SK-N-SH (cell line): Measurements from ENCODE around the gene HS3ST3A1. TPM values are rescaled to one million over a fixed set of nuclear protein-coding genes. Genes with fewer than 3 reads are reported as not detected.
"Not testable (repeated sequence)": the region's sequence is repeated elsewhere in the genome, so short reads cannot be mapped to it uniquely, and the experiment has no call there.

Source experiments
- CTCF ChIA-PET: fragments of 300-600, 350-600 bp; formaldehyde crosslinking; extraction: SDS; loops from one replicate; lab custom pipeline; 2021; lab: Yijun Ruan, JAX
- POLR2A ChIA-PET: fragments of 350-600 bp; sonication (Branson Sonifier 250); formaldehyde crosslinking; extraction: SDS; loops from one replicate; lab custom pipeline; 2020; ENCODE audit warnings: antibody characterized with exemption, inconsistent platforms; lab: Yijun Ruan, JAX
- DNase-seq: peaks from one replicate; pipeline ENCODE4 v3.0.0; 2012
- H2AFZ ChIP-seq: fragments of 200-600 bp; sonication (generic); 2 replicates; pipeline ENCODE4 v1.8.1; 2016; ENCODE audit warnings: antibody characterized with exemption, mild to moderate bottlenecking, low read depth
- H3F3A ChIP-seq: fragments of 200-600 bp; sonication (generic); replicated peaks from 2 replicates; pipeline ENCODE3; 2016; ENCODE audit warnings: antibody characterized with exemption, mild to moderate bottlenecking; ENCODE audit not compliant: insufficient read depth
- H3K27ac ChIP-seq, 2 experiments: fragments of 200-500 bp in 1 of 2; fragments of 200-600 bp in 1 of 2; sonication (Bioruptor generic) in 1 of 2; sonication (generic), shearing (Covaris generic) in 1 of 2; 2 replicates each; pipeline versions ENCODE4 v1.5.1 to v1.6.1; 2014 to 2016; ENCODE audit warnings: low read depth in 2 of 2, inconsistent platforms in 1 of 2, low read length in 1 of 2, mild to moderate bottlenecking in 1 of 2, mixed read lengths in 1 of 2
- H3K27me3 ChIP-seq: fragments of 200-600 bp; sonication (generic), shearing (Covaris generic); 2 replicates; pipeline ENCODE4 v1.6.1; 2016; ENCODE audit warnings: mixed run types; ENCODE audit not compliant: insufficient read depth
- H3K36me3 ChIP-seq, 2 experiments: fragments of 200-500 bp in 1 of 2; fragments of 200-600 bp in 1 of 2; sonication (Bioruptor generic) in 1 of 2; sonication (generic) in 1 of 2; replicated peaks in 1 of 2; 2 replicates each; pipeline versions ENCODE3 to v1.5.1; 2014 to 2016; ENCODE audit warnings: low read length in 1 of 2, mild to moderate bottlenecking in 1 of 2; ENCODE audit not compliant: insufficient read depth in 2 of 2, control insufficient read depth in 1 of 2
- H3K4me1 ChIP-seq, 2 experiments: fragments of 200-500 bp in 1 of 2; fragments of 200-600 bp in 1 of 2; sonication (Bioruptor generic) in 1 of 2; sonication (generic), shearing (Covaris generic) in 1 of 2; 2 replicates each; pipeline versions ENCODE4 v1.5.1 to v1.6.1; 2014 to 2016; ENCODE audit warnings: low read depth in 1 of 2, low read length in 1 of 2, mixed run types in 1 of 2; ENCODE audit not compliant: insufficient read depth in 2 of 2, control insufficient read depth in 1 of 2
- H3K4me2 ChIP-seq: fragments of 200-600 bp; sonication (generic), shearing (Covaris generic); 2 replicates; pipeline ENCODE4 v1.6.1; 2017; ENCODE audit warnings: mixed run types
- H3K4me3 ChIP-seq, 2 experiments: fragments of 200-500 bp in 1 of 2; fragments of 200-600 bp in 1 of 2; sonication (Bioruptor generic) in 1 of 2; sonication (generic), shearing (Covaris generic) in 1 of 2; 2 replicates each; pipeline versions ENCODE4 v1.5.1 to v1.8.1; 2014 to 2016; ENCODE audit warnings: low read depth in 2 of 2, inconsistent platforms in 1 of 2, low read length in 1 of 2, mild to moderate bottlenecking in 1 of 2, mixed read lengths in 1 of 2, moderate library complexity in 1 of 2
- H3K79me2 ChIP-seq: fragments of 200-600 bp; sonication (generic); 2 replicates; pipeline ENCODE4 v1.8.1; 2017; ENCODE audit warnings: mild to moderate bottlenecking; ENCODE audit not compliant: insufficient read depth
- H3K9ac ChIP-seq: fragments of 200-600 bp; sonication (generic); 2 replicates; pipeline ENCODE4 v1.6.1; 2017; ENCODE audit warnings: mixed run types
- H3K9me2 ChIP-seq: fragments of 200-600 bp; sonication (generic); 2 replicates; pipeline ENCODE4 v1.6.1; 2017; ENCODE audit warnings: mixed run types
- H3K9me3 ChIP-seq: fragments of 200-600 bp; sonication (generic); 2 replicates; pipeline ENCODE4 v1.6.1; 2017; ENCODE audit warnings: mixed run types, mild to moderate bottlenecking, moderate library complexity
- H4K20me1 ChIP-seq: fragments of 200-600 bp; sonication (generic); 2 replicates; pipeline ENCODE4 v1.6.1; 2017; ENCODE audit warnings: mild to moderate bottlenecking, mixed run types; ENCODE audit not compliant: insufficient read depth
- CHD2 ChIP-seq: fragments of 150-350 bp; IDR thresholded peaks from 2 replicates; pipeline ENCODE4 v1.6.1; 2018; ENCODE audit warnings: low read length; ENCODE audit not compliant: partially characterized antibody
- ELF1 ChIP-seq: IDR thresholded peaks from 2 replicates; pipeline ENCODE4 v1.4.0; 2012
- EP300 ChIP-seq, 2 experiments: IDR thresholded peaks; 2 replicates each; pipeline versions ENCODE4 v1.4.0 to v1.6.1; 2012; ENCODE audit warnings: borderline replicate concordance in 1 of 2, low read depth in 1 of 2, low read length in 1 of 2
- FOSL2 ChIP-seq: IDR thresholded peaks from 2 replicates; pipeline ENCODE4 v1.4.0; 2012; ENCODE audit warnings: low read depth, mild to moderate bottlenecking, moderate library complexity, borderline replicate concordance
- FOXJ3 ChIP-seq: sonication (generic); formaldehyde crosslinking; IDR thresholded peaks from 2 replicates; pipeline ENCODE4 v1.5.1; 2020; ENCODE audit warnings: mild to moderate bottlenecking, missing genetic modification reagents
- GATA2 ChIP-seq: sonication (generic); formaldehyde crosslinking; IDR thresholded peaks from 2 replicates; pipeline ENCODE4 v1.5.0; 2020; ENCODE audit warnings: mild to moderate bottlenecking, missing genetic modification reagents
- MEF2A ChIP-seq: IDR thresholded peaks from 2 replicates; pipeline ENCODE4 v1.4.0; 2012; ENCODE audit warnings: low read depth, borderline replicate concordance
- MXI1 ChIP-seq: IDR thresholded peaks from 2 replicates; pipeline ENCODE4 v1.6.1; 2012; ENCODE audit warnings: mild to moderate bottlenecking, low read depth, low read length, improper control_type of control experiment
- NRF1 ChIP-seq: IDR thresholded peaks from 2 replicates; pipeline ENCODE4 v1.6.1; 2012; ENCODE audit warnings: low read depth, mild to moderate bottlenecking, low read length
- POLR2AphosphoS5 ChIP-seq: IDR thresholded peaks from 2 replicates; pipeline ENCODE4 v1.6.1; 2012; ENCODE audit warnings: low read depth, low read length
- RAD21 ChIP-seq: IDR thresholded peaks from 2 replicates; pipeline ENCODE4 v1.6.1; 2012; ENCODE audit warnings: mild to moderate bottlenecking, low read length
- RCOR1 ChIP-seq: fragments of 150-350 bp; IDR thresholded peaks from 2 replicates; pipeline ENCODE4 v1.6.1; 2017; ENCODE audit warnings: antibody characterized with exemption, low read length
- TAF1 ChIP-seq: IDR thresholded peaks from 2 replicates; pipeline ENCODE4 v1.6.1; 2012; ENCODE audit warnings: low read depth, mild to moderate bottlenecking, low read length, moderate library complexity, borderline replicate concordance
- TCF12 ChIP-seq: IDR thresholded peaks from 2 replicates; pipeline ENCODE4 v1.4.0; 2012
- TEAD4 ChIP-seq: IDR thresholded peaks from 2 replicates; pipeline ENCODE4 v1.4.0; 2012; ENCODE audit warnings: mild to moderate bottlenecking, borderline replicate concordance; ENCODE audit not compliant: insufficient read depth
- YY1 ChIP-seq: IDR thresholded peaks from 2 replicates; pipeline ENCODE4 v1.4.0; 2012; ENCODE audit warnings: low read depth, mild to moderate bottlenecking
- WGBS: methylation state at CpG from one replicate; pipeline ENCODE4 v1.1.6; 2017; ENCODE audit warnings: low lambda C conversion rate; 5-methylcytosine and 5-hydroxymethylcytosine counted together
- polyA plus RNA-seq, 3 experiments: library from polyadenylated mRNA; depleted of rRNA; stranded (reverse); fragments of >200 nt; gene quantifications; 2 replicates each; pipeline ENCODE4 v1.2.3, GENCODE V29; 2012
- TF ChIP-seq, protein P1 (sequence below): IDR thresholded peaks from 2 replicates; pipeline ENCODE4 v1.4.0; 2012; ENCODE audit warnings: low read depth
- TF ChIP-seq, protein P2 (sequence below): IDR thresholded peaks from 2 replicates; pipeline ENCODE4 v1.4.0; 2012; ENCODE audit warnings: low read depth, borderline replicate concordance
- TF ChIP-seq, protein P3 (sequence below): fragments of 150-350 bp; IDR thresholded peaks from 2 replicates; pipeline ENCODE4 v1.6.1; 2017; ENCODE audit warnings: antibody characterized with exemption, low read length, low read depth, borderline replicate concordance
- TF ChIP-seq, protein P4 (sequence below): fragments of 200-600 bp; sonication (generic); IDR thresholded peaks from 2 replicates; pipeline ENCODE4 v1.6.1; 2017; ENCODE audit warnings: antibody characterized with exemption, mild to moderate bottlenecking, moderate library complexity

HS3ST3A1 gene
- polyA plus RNA-seq, 1 of the 3 experiments (the other 2 are of a cell fraction): 22.6 TPM

GRCh38 chr17:13500947-13501346, 100.8 kb downstream of the HS3ST3A1 start:
- no peak for DNase-seq
- no peak overlapping the region for H3K4me3 ChIP-seq
- H3K36me3 ChIP-seq: peaks cover 0 to 21% of the 10 kb centered on the region in 2 experiments
- H3K4me2 ChIP-seq: no peak overlapping the region
- POLR2A ChIA-PET: no interaction called here
- H3K27ac ChIP-seq: no peak overlapping the region
- CTCF ChIA-PET: no interaction called here
- H3K27me3 ChIP-seq: no peaks in the 10 kb centered on the region
- H3K9ac ChIP-seq: no peak overlapping the region
- H3F3A ChIP-seq: peaks cover 16% of the 10 kb centered on the region
- H2AFZ ChIP-seq: no peak overlapping the region
- no peaks in the 10 kb centered on the region; a peak in 2 of 4 replicates for H3K4me1 ChIP-seq
- H3K9me3 ChIP-seq: no peaks in the 10 kb centered on the region
- WGBS: 90% methylated on average over 7 of the region's 7 CpGs
- no peaks in the 10 kb centered on the region for H3K9me2 ChIP-seq
- H4K20me1 ChIP-seq: no peaks in the 10 kb centered on the region
- H3K79me2 ChIP-seq: peaks cover 74% of the 10 kb centered on the region
- TF ChIP-seq ELF1: no peak
- TF ChIP-seq YY1: no peak
- TF ChIP-seq, all 33 proteins: peak for 0

GRCh38 chr17:13498184-13498583, 103.5 kb downstream of the HS3ST3A1 start:
- Histone ChIP-seq H3K36me3 (peaks cover 0 to 47% of the 10 kb centered on the region in 2 experiments), H3K4me3 (no peak overlapping the region), H3K4me2 (no peak overlapping the region), H4K20me1 (no peaks in the 10 kb centered on the region), H3K27ac (no peak overlapping the region), H3K9ac (no peak overlapping the region), H2AFZ (no peak overlapping the region), H3K9me3 (no peaks in the 10 kb centered on the region), H3K4me1 (no peaks in the 10 kb centered on the region; a peak in 1 of 4 replicates), H3K79me2 (peaks cover 51% of the 10 kb centered on the region), H3K9me2 (no peaks in the 10 kb centered on the region), H3K27me3 (no peaks in the 10 kb centered on the region), H3F3A (peaks cover 27% of the 10 kb centered on the region)
- no peak for DNase-seq
- WGBS: 65% methylated on average over 3 of the region's 3 CpGs
- CTCF ChIA-PET: interaction anchor here (1.4 kb wide), 1 partner anchor 35 kb away, joined by 3 read pairs; no protein-coding TSS in a partner anchor
- POLR2A ChIA-PET: no interaction called here
- TF ChIP-seq, protein P1, sequence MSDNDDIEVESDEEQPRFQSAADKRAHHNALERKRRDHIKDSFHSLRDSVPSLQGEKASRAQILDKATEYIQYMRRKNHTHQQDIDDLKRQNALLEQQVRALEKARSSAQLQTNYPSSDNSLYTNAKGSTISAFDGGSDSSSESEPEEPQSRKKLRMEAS: no peak
- TF ChIP-seq RCOR1 (no peak), FOSL2 (no peak), MXI1 (no peak), TEAD4 (no peak), CHD2 (no peak), TAF1 (no peak), FOXJ3 (CRISPR knock-in tag) (no peak), TCF12 (no peak), RAD21 (no peak), GATA2 (no peak), NRF1 (no peak), POLR2AphosphoS5 (no peak), YY1 (no peak), MEF2A (no peak), EP300 (IDR thresholded peaks at IDR 0.05; ENCODE audit: borderline replicate concordance in 1 of 2, low read depth in 1 of 2, low read length in 1 of 2) (no peak), ELF1 (no peak)
- TF ChIP-seq, protein P2, sequence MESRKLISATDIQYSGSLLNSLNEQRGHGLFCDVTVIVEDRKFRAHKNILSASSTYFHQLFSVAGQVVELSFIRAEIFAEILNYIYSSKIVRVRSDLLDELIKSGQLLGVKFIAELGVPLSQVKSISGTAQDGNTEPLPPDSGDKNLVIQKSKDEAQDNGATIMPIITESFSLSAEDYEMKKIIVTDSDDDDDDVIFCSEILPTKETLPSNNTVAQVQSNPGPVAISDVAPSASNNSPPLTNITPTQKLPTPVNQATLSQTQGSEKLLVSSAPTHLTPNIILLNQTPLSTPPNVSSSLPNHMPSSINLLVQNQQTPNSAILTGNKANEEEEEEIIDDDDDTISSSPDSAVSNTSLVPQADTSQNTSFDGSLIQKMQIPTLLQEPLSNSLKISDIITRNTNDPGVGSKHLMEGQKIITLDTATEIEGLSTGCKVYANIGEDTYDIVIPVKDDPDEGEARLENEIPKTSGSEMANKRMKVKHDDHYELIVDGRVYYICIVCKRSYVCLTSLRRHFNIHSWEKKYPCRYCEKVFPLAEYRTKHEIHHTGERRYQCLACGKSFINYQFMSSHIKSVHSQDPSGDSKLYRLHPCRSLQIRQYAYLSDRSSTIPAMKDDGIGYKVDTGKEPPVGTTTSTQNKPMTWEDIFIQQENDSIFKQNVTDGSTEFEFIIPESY: no peak
- TF ChIP-seq, protein P3, sequence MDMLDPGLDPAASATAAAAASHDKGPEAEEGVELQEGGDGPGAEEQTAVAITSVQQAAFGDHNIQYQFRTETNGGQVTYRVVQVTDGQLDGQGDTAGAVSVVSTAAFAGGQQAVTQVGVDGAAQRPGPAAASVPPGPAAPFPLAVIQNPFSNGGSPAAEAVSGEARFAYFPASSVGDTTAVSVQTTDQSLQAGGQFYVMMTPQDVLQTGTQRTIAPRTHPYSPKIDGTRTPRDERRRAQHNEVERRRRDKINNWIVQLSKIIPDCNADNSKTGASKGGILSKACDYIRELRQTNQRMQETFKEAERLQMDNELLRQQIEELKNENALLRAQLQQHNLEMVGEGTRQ: no peak
- TF ChIP-seq, protein P4, sequence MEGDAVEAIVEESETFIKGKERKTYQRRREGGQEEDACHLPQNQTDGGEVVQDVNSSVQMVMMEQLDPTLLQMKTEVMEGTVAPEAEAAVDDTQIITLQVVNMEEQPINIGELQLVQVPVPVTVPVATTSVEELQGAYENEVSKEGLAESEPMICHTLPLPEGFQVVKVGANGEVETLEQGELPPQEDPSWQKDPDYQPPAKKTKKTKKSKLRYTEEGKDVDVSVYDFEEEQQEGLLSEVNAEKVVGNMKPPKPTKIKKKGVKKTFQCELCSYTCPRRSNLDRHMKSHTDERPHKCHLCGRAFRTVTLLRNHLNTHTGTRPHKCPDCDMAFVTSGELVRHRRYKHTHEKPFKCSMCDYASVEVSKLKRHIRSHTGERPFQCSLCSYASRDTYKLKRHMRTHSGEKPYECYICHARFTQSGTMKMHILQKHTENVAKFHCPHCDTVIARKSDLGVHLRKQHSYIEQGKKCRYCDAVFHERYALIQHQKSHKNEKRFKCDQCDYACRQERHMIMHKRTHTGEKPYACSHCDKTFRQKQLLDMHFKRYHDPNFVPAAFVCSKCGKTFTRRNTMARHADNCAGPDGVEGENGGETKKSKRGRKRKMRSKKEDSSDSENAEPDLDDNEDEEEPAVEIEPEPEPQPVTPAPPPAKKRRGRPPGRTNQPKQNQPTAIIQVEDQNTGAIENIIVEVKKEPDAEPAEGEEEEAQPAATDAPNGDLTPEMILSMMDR: no peak

DNA sequence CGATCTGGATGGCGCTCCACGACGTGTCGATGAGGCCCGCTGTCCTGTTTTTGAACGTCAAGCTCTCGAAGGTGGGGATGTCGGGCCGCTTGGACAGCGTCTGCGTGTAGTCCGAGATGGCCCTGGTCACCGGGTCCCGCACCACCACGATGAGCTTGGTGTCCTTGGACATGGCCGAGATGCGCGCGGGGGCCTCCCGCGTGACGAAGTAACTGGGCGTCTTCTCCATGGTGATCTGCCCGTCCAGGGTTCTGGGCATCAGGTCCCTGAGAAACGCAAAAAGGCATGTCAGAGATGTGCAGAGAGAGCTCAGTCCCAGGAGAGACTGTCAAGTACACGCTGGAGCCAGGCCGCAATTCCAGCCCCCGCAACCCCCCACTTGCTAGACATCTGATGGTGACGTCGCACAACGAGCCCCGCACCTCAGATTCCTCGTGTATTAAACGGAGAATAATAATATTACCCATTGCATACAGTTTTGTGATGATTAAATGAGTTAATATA, 105.1 kb downstream of the HS3ST3A1 start:
- H3K9me3 ChIP-seq, H3K4me2 ChIP-seq, H3K4me3 ChIP-seq, H3K9me2 ChIP-seq, H3K27me3 ChIP-seq, H4K20me1 ChIP-seq, H3K4me1 ChIP-seq, H3K27ac ChIP-seq, POLR2A ChIA-PET, H2AFZ ChIP-seq, CTCF ChIA-PET, H3K9ac ChIP-seq, DNase-seq: not testable (repeated sequence)
- Histone ChIP-seq H3K36me3 (peaks cover 0 to 48% of the 10 kb centered on the region in 2 experiments), H3F3A (peaks cover 31% of the 10 kb centered on the region), H3K79me2 (peaks cover 35% of the 10 kb centered on the region)
- WGBS: 87% methylated on average over 14 of the region's 35 CpGs
